PC-9 (cell line): ENCODE data around the gene CDHR4.

ENCODE experiments used
- CTCF ChIP-seq: fragments of 200-600 bp; sonication (generic); conservative IDR thresholded peaks from 2 replicates; pipeline ENCODE4 v1.6.1; 2017; ENCODE audit warnings: mixed run types, antibody characterized with exemption, mild to moderate bottlenecking, moderate library complexity
- EZH2 ChIP-seq: fragments of 200-600 bp; sonication (generic); IDR thresholded peaks from 2 replicates; pipeline ENCODE4 v1.8.0; 2017; ENCODE audit warnings: antibody characterized with exemption, low read depth

GRCh38 chr3:49769926-49770325 lies 29.7 kb downstream of the CDHR4 start:
- TF ChIP-seq CTCF (no peak), EZH2 (no peak)
